SK-N-MC (cell line): ENCODE measurements around the gene ZC3H4.

Source experiments
- EZH2 ChIP-seq: fragments of 200-600 bp; sonication (generic); IDR thresholded peaks from one replicate; pipeline ENCODE4 v1.6.1; 2017; ENCODE audit warnings: antibody characterized with exemption
- FOXP2 ChIP-seq: optimal IDR thresholded peaks from 2 replicates; pipeline ENCODE3; 2011; ENCODE audit warnings: mild to moderate bottlenecking, moderate library complexity; ENCODE audit not compliant: insufficient read depth; ENCODE audit errors: extremely low read length, control extremely low read depth
- POLR2AphosphoS5 ChIP-seq: IDR thresholded peaks from 2 replicates; pipeline ENCODE4 v1.6.1; 2012; ENCODE audit warnings: mild to moderate bottlenecking, low read depth, low read length, borderline replicate concordance

DNA sequence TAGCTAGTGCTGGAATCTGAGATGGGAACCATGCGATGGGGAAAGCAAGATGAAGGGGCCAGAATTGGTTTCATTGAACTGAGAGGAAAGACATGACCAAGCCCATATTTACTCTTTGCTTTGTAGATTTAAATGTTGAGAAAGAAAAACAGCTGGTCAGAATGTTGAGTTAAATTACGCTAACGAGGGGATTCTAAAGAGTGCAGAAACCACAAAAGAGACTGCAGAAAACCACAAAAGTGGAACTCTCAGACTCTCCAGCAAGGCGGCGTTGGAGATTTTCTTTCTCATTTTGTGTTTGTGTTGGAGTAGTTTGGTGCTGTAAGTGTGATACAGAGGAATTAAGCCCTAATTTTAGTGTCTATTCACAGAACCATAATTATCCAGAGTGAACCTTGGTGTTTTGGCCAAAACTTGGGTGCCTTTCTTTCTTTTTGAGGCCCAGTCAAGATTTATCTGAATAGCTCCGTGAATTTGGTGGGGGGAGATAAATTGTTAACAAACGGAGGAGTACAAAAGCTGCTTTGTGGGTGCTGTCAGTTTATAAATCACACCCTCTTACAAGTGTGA lies 43.4 kb upstream of the ZC3H4 start:
- no peak for TF ChIP-seq EZH2
- TF ChIP-seq POLR2AphosphoS5 = no peak
- no peak for TF ChIP-seq FOXP2
